HepG2 (cell line): ENCODE results near the gene TMEM121. TPM values are rescaled to one million over a fixed set of nuclear protein-coding genes. Genes with fewer than 3 reads are reported as not detected.
A peak's percentile ranks its signal among the peaks of the same experiment; 100 is the strongest.

Experiments
- ASH2L ChIP-seq: fragments of 300-600, 200-600 bp; sonication (generic); IDR thresholded peaks from 2 replicates; pipeline ENCODE4 v1.7.0; 2017; ENCODE audit warnings: low read depth, mild to moderate bottlenecking, moderate library complexity, mixed read lengths, low read length; ENCODE audit not compliant: insufficient read length
- ATRX ChIP-seq: sonication (generic); formaldehyde crosslinking; IDR thresholded peaks from 2 replicates; pipeline ENCODE4 v1.4.0; 2020; ENCODE audit warnings: missing genetic modification reagents, borderline replicate concordance
- BORCS8-MEF2B ChIP-seq: sonication (generic); formaldehyde crosslinking; IDR thresholded peaks from 2 replicates; pipeline ENCODE4 v1.8.0; 2022; ENCODE audit warnings: mild to moderate bottlenecking, missing genetic modification reagents
- CTCF ChIP-seq: sonication (generic); formaldehyde crosslinking; IDR thresholded peaks from 2 replicates; pipeline ENCODE4 v1.5.0; 2020; ENCODE audit warnings: mild to moderate bottlenecking, missing genetic modification reagents, moderate library complexity
- GZF1 ChIP-seq: sonication (generic); formaldehyde crosslinking; IDR thresholded peaks from 2 replicates; pipeline ENCODE4 v1.5.1; 2020; ENCODE audit warnings: mild to moderate bottlenecking, missing genetic modification reagents
- HINFP ChIP-seq: sonication (generic); formaldehyde crosslinking; IDR thresholded peaks from 2 replicates; pipeline ENCODE4 v1.4.0; 2020; ENCODE audit warnings: low read depth, mild to moderate bottlenecking, missing genetic modification reagents
- MED1 ChIP-seq: sonication (generic); formaldehyde crosslinking; IDR thresholded peaks from 2 replicates; pipeline ENCODE4 v1.4.0; 2020; ENCODE audit warnings: missing genetic modification reagents
- MTA3 ChIP-seq: sonication (generic); formaldehyde crosslinking; IDR thresholded peaks from 2 replicates; pipeline ENCODE4 v1.4.0; 2020; ENCODE audit warnings: missing genetic modification reagents
- PHF21A ChIP-seq: sonication (generic); formaldehyde crosslinking; IDR thresholded peaks from 2 replicates; pipeline ENCODE4 v1.5.0; 2020; ENCODE audit warnings: mild to moderate bottlenecking, missing genetic modification reagents
- SALL1 ChIP-seq: sonication (generic); formaldehyde crosslinking; IDR thresholded peaks from 2 replicates; pipeline ENCODE4 v1.8.0; 2022; ENCODE audit warnings: mild to moderate bottlenecking, missing genetic modification reagents
- SIX4 ChIP-seq: sonication (generic); formaldehyde crosslinking; IDR thresholded peaks from 2 replicates; pipeline ENCODE4 v1.4.0; 2020; ENCODE audit warnings: missing genetic modification reagents
- SMAD3 ChIP-seq: sonication (generic); formaldehyde crosslinking; IDR thresholded peaks from 2 replicates; pipeline ENCODE4 v1.4.0; 2020; ENCODE audit warnings: missing genetic modification reagents
- SP5 ChIP-seq: IDR thresholded peaks from 2 replicates; pipeline ENCODE4 v1.6.1; 2016; ENCODE audit warnings: low read depth, borderline replicate concordance
- SRY ChIP-seq: sonication (generic); formaldehyde crosslinking; IDR thresholded peaks from 2 replicates; pipeline ENCODE4 v1.8.0; 2022; ENCODE audit warnings: mild to moderate bottlenecking, missing genetic modification reagents
- ZFP36L1 ChIP-seq: sonication (generic); formaldehyde crosslinking; IDR thresholded peaks from 2 replicates; pipeline ENCODE4 v1.8.0; 2022; ENCODE audit warnings: mild to moderate bottlenecking, missing genetic modification reagents, moderate library complexity
- ZHX1 ChIP-seq: sonication (generic); formaldehyde crosslinking; IDR thresholded peaks from 2 replicates; pipeline ENCODE4 v1.8.1; 2022; ENCODE audit warnings: low read depth, mild to moderate bottlenecking, missing genetic modification reagents
- ZNF543 ChIP-seq: sonication (generic); formaldehyde crosslinking; IDR thresholded peaks from 2 replicates; pipeline ENCODE4 v1.4.0; 2020; ENCODE audit warnings: mild to moderate bottlenecking, missing genetic modification reagents
- ZNF609 ChIP-seq: sonication (generic); formaldehyde crosslinking; IDR thresholded peaks from 2 replicates; pipeline ENCODE4 v1.4.0; 2020; ENCODE audit warnings: mild to moderate bottlenecking, missing genetic modification reagents, borderline replicate concordance
- polyA plus RNA-seq, 8 experiments: library from polyadenylated mRNA; depleted of rRNA in 3 of 8; stranded (reverse) in 7 of 8; unstranded in 1 of 8; fragments of >200 nt; fragmentation: Illumina TruSeq in 4 of 8; extraction: Trizol in 4 of 8; gene quantifications; 2 replicates each; pipeline versions ENCODE4 v1.2.1 to v1.2.3, GENCODE V29; 2011 to 2016; ENCODE audit warnings: low read depth in 4 of 8, missing spikeins in 1 of 8, mixed read lengths in 1 of 8; ENCODE audit not compliant: insufficient read depth in 1 of 8
- total RNA-seq, 5 experiments: library from RNA; depleted of rRNA; stranded (reverse); fragments of >200 nt; fragmentation: Illumina TruSeq; extraction: Trizol; gene quantifications; 2 replicates each; pipeline ENCODE4 v1.2.3, GENCODE V29; 2016; ENCODE audit warnings: low read depth in 1 of 5

The TMEM121 gene
- total and polyA plus RNA-seq, 2 of the 13 experiments (the other 11 are each of a cell fraction or from before 2014, with no cell fraction given): 6.6 to 19.0 TPM

GRCh38 chr14:105495990-105496830 lies 30.2 kb upstream of the TMEM121 start (continued):
- TF ChIP-seq ZFP36L1 (CRISPR knock-in tag) (peak; percentile 82; the same call in 1 of the 2 replicates), PHF21A (peak; percentile 97), ZHX1 (CRISPR knock-in tag) (peak; percentile 44; the same call in 1 of the 2 replicates), SRY (CRISPR knock-in tag) (0 out of 2 replicates have a peak, but pooled peaks have one; percentile 46), SALL1 (CRISPR knock-in tag) (peak; percentile 85), ASH2L (peak; percentile 46), SIX4 (CRISPR knock-in tag) (0 out of 2 replicates have a peak, but pooled peaks have one; percentile 30), SP5 (CRISPR knock-in tag) (peak; percentile 99), CTCF (CRISPR knock-in tag) (peak; percentile 53), MTA3 (CRISPR knock-in tag) (no peak), GZF1 (0 out of 2 replicates have a peak, but pooled peaks have one; percentile 33), ATRX (no peak), ZNF543 (peak; percentile 48; the same call in 1 of the 2 replicates), MED1 (CRISPR knock-in tag) (peak; percentile 89), HINFP (CRISPR knock-in tag) (0 out of 2 replicates have a peak, but pooled peaks have one; percentile 21), SMAD3 (CRISPR knock-in tag) (no peak), BORCS8-MEF2B (peak; percentile 76), ZNF609 (CRISPR knock-in tag) (peak; percentile 47; the same call in 1 of the 2 replicates)
